HepG2 (cell line): ENCODE measurements around the gene PDE4D. TPM values are rescaled to one million over a fixed set of nuclear protein-coding genes. Genes with fewer than 3 reads are reported as not detected.

Experiments
- ATAC-seq: fragments of 200-7000 bp; cut with Tn5 transposase; 3 replicates; pipeline ENCODE4 v1.9.1; 2020; ENCODE audit warnings: mild to moderate bottlenecking, moderate library complexity
- BruUV-seq: library from RNA; stranded (reverse); fragments of 400-500 nt; replicated peaks from 2 replicates; lab custom pipeline; 2021; lab: Mats Ljungman, UMichigan
- CTCF ChIA-PET: fragments of 300-600 bp; formaldehyde crosslinking; extraction: SDS; loops from one replicate; lab custom pipeline; 2021; ENCODE audit warnings: low total read pairs, inconsistent platforms, low intra/inter-chr PET ratio; lab: Yijun Ruan, JAX
- POLR2A ChIA-PET: fragments of 350-600 bp; sonication (Branson Sonifier 250); formaldehyde crosslinking; loops from one replicate; lab custom pipeline; 2020; ENCODE audit warnings: antibody characterized with exemption, inconsistent platforms; lab: Yijun Ruan, JAX
- DNase-seq: peaks from one replicate; pipeline ENCODE4 v3.0.0-alpha.2; 2015; ENCODE audit warnings: low spot score
- FAIRE-seq: peaks from 3 replicates; lab custom pipeline; 2011; peaks lifted over from hg19 to GRCh38; lab: Jason Lieb, UNC
- H2AFZ ChIP-seq: one replicate; pipeline ENCODE4 v1.6.1; 2011; ENCODE audit warnings: low read length, inconsistent platforms
- H3K27ac ChIP-seq: fragments of 300-600 bp; 3 replicates; pipeline ENCODE4 v1.8.0; 2011; ENCODE audit warnings: mixed run types, mild to moderate bottlenecking, mixed read lengths, low read length, inconsistent platforms; ENCODE audit not compliant: insufficient read depth; ENCODE audit errors: extremely low read length
- H3K27me3 ChIP-seq, 2 experiments: fragments of 200-600 bp in 1 of 2; 2 replicates in 1 of 2; 3 replicates in 1 of 2; pipeline versions ENCODE4 v1.6.0 to v1.8.0; 2011; ENCODE audit warnings: low read length in 2 of 2, mild to moderate bottlenecking in 2 of 2, moderate library complexity in 2 of 2, inconsistent platforms in 1 of 2; ENCODE audit not compliant: insufficient read depth in 2 of 2, control insufficient read depth in 1 of 2
- H3K36me3 ChIP-seq, 2 experiments: fragments of 200-600 bp in 1 of 2; replicated peaks in 1 of 2; 2 replicates in 1 of 2; 3 replicates in 1 of 2; pipeline versions ENCODE4 v1.5.1 to v1.8.0; 2011; ENCODE audit warnings: low read length in 2 of 2, inconsistent platforms in 1 of 2; ENCODE audit not compliant: insufficient read depth in 2 of 2, control insufficient read depth in 1 of 2
- H3K4me1 ChIP-seq: 2 replicates; pipeline ENCODE4 v1.5.1; 2012; ENCODE audit warnings: low read length, inconsistent platforms; ENCODE audit not compliant: insufficient read depth
- H3K4me2 ChIP-seq: 2 replicates; pipeline ENCODE4 v1.6.0; 2011; ENCODE audit warnings: low read depth, low read length, inconsistent platforms
- H3K4me3 ChIP-seq, 3 experiments: fragments of 200-600 bp in 1 of 3; sonication (generic), shearing (Covaris generic) in 1 of 3; replicated peaks in 1 of 3; 2 replicates each; pipeline ENCODE4 v1.5.1; 2011 to 2016; ENCODE audit warnings: low read length in 3 of 3, inconsistent platforms in 2 of 3, low read depth in 2 of 3, mild to moderate bottlenecking in 2 of 3, control low read depth in 1 of 3, mixed read lengths in 1 of 3; ENCODE audit not compliant: insufficient read depth in 1 of 3
- H3K79me2 ChIP-seq: one replicate; pipeline ENCODE4 v1.6.1; 2011; ENCODE audit warnings: low read length, inconsistent platforms; ENCODE audit not compliant: insufficient read depth
- H3K9ac ChIP-seq: 2 replicates; pipeline ENCODE4 v1.6.0; 2011; ENCODE audit warnings: mild to moderate bottlenecking, low read depth, low read length, inconsistent platforms; ENCODE audit not compliant: insufficient read depth
- H3K9me3 ChIP-seq: 2 replicates; pipeline ENCODE4 v1.5.1; 2012; ENCODE audit warnings: mild to moderate bottlenecking, low read length
- H4K20me1 ChIP-seq: 2 replicates; pipeline ENCODE4 v1.6.0; 2011; ENCODE audit warnings: inconsistent platforms, mild to moderate bottlenecking, low read length, moderate library complexity; ENCODE audit not compliant: insufficient read depth
- FOXA3 ChIP-seq: IDR thresholded peaks from 2 replicates; pipeline ENCODE4 v1.6.1; 2016; ENCODE audit warnings: missing genetic modification reagents, missing compliant biosample characterization
- FOXM1 ChIP-seq: sonication (generic); formaldehyde crosslinking; IDR thresholded peaks from 2 replicates; pipeline ENCODE4 v1.5.0; 2020; ENCODE audit warnings: missing genetic modification reagents
- GABPB1 ChIP-seq: IDR thresholded peaks from 2 replicates; pipeline ENCODE4 v1.6.1; 2016; ENCODE audit warnings: mild to moderate bottlenecking, missing genetic modification reagents, moderate library complexity, missing compliant biosample characterization
- HCFC1 ChIP-seq: fragments of 150-350 bp; IDR thresholded peaks from 2 replicates; pipeline ENCODE4 v1.6.1; 2014; ENCODE audit warnings: low read depth, low read length
- IRF2 ChIP-seq: IDR thresholded peaks from 2 replicates; pipeline ENCODE4 v1.6.1; 2018; ENCODE audit warnings: missing genetic modification reagents, missing compliant biosample characterization
- MYNN ChIP-seq: sonication (generic); formaldehyde crosslinking; IDR thresholded peaks from 2 replicates; pipeline ENCODE4 v1.4.0; 2020; ENCODE audit warnings: mild to moderate bottlenecking, low read depth, missing genetic modification reagents
- PPARG ChIP-seq: conservative IDR thresholded peaks from 2 replicates; pipeline ENCODE4 v1.6.1; 2016; ENCODE audit warnings: missing biosample characterization, missing genetic modification reagents
- PTBP1 ChIP-seq: fragments of 200-400 bp; formaldehyde crosslinking; IDR thresholded peaks from 2 replicates; pipeline ENCODE4 v1.6.1; 2018; ENCODE audit warnings: low read length, low read depth; ENCODE audit not compliant: poor library complexity, severe bottlenecking
- ZBTB8A ChIP-seq: sonication (generic); formaldehyde crosslinking; IDR thresholded peaks from 2 replicates; pipeline ENCODE4 v1.4.0; 2020; ENCODE audit warnings: mild to moderate bottlenecking, low read depth, missing genetic modification reagents, borderline replicate concordance
- ZNF160 ChIP-seq: sonication (generic); formaldehyde crosslinking; IDR thresholded peaks from 2 replicates; pipeline ENCODE4 v1.8.0; 2022; ENCODE audit warnings: mild to moderate bottlenecking, inconsistent platforms, missing genetic modification reagents
- ZNF616 ChIP-seq: sonication (generic); formaldehyde crosslinking; IDR thresholded peaks from 2 replicates; pipeline ENCODE4 v1.5.0; 2020; ENCODE audit warnings: low read depth, mild to moderate bottlenecking, missing genetic modification reagents
- ZSCAN12 ChIP-seq: sonication (generic); formaldehyde crosslinking; IDR thresholded peaks from 2 replicates; pipeline ENCODE4 v1.9.0; 2021; ENCODE audit warnings: mild to moderate bottlenecking, missing genetic modification reagents
- WGBS: methylation state at CpG from one replicate; pipeline ENCODE4 v1.1.6; 2017; ENCODE audit warnings: low lambda C conversion rate; 5-methylcytosine and 5-hydroxymethylcytosine counted together
- in situ Hi-C: cut with HindIII; loops from 2 replicates; pipeline ENCODE4 v1.10.0; 2017; ENCODE audit warnings: low pct_unique_long_range_greater_than_20kb; ENCODE audit not compliant: extremely low pct_ligation_motif_present
- intact Hi-C: fragments of 100-400 bp; cut with micrococcal nuclease; formaldehyde crosslinking; loops from one replicate; pipeline ENCODE4 v1.10.0; 2022; ENCODE audit not compliant: unreplicated experiment
- polyA plus RNA-seq, 8 experiments: library from polyadenylated mRNA; depleted of rRNA in 3 of 8; stranded (reverse) in 7 of 8; unstranded in 1 of 8; fragments of >200 nt; fragmentation: Illumina TruSeq in 4 of 8; extraction: Trizol in 4 of 8; gene quantifications; 2 replicates each; pipeline versions ENCODE4 v1.2.1 to v1.2.3, GENCODE V29; 2011 to 2016; ENCODE audit warnings: low read depth in 4 of 8, missing spikeins in 1 of 8, mixed read lengths in 1 of 8; ENCODE audit not compliant: insufficient read depth in 1 of 8
- total RNA-seq, 5 experiments: library from RNA; depleted of rRNA; stranded (reverse); fragments of >200 nt; fragmentation: Illumina TruSeq; extraction: Trizol; gene quantifications; 2 replicates each; pipeline ENCODE4 v1.2.3, GENCODE V29; 2016; ENCODE audit warnings: low read depth in 1 of 5
- TF ChIP-seq, protein P1 (sequence below): sonication (generic); formaldehyde crosslinking; IDR thresholded peaks from 2 replicates; pipeline ENCODE4 v1.5.0; 2020; ENCODE audit warnings: missing genetic modification reagents
- TF ChIP-seq, protein P2 (sequence below): sonication (generic); formaldehyde crosslinking; conservative IDR thresholded peaks from 2 replicates; pipeline ENCODE4 v1.4.0; 2020; ENCODE audit warnings: missing genetic modification reagents
- TF ChIP-seq, protein P3 (sequence below): sonication (generic); formaldehyde crosslinking; IDR thresholded peaks from 2 replicates; pipeline ENCODE4 v1.4.0; 2020; ENCODE audit warnings: missing genetic modification reagents

PDE4D gene
- total and polyA plus RNA-seq, 2 of the 13 experiments (the other 11 are each of a cell fraction or from before 2014, with no cell fraction given) = 7.0 to 12.2 TPM

DNA sequence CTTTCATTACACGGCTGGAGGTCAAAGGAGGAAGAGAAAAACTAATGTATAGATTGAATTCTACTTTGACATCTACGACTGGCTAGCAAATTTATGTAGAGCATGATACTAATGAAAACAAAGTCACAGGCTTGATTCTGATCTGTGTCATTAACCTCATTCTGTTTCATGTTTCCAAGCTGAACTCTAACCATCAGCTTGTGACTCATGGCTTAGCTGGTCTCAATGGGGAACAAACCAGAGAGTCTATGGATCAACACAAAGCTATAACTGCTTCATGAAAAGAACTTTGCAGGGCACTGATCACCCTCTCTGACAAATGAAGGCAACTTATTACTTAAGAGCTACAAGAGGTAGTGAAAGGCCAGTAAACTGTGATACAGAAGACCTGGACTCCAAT is 23.6 kb upstream of the PDE4D start:
- H3K9ac ChIP-seq = no peak overlapping the region
- H3K79me2 ChIP-seq = no peaks in the 10 kb centered on the region
- no peak for DNase-seq
- in situ Hi-C loops (no loop called here), intact Hi-C loops (no loop called here)
- FAIRE-seq = no peak
- no TSS peak for BruUV-seq
- no CpG with 5 or more reads among the region's 2 CpGs for whole genome bisulfite sequencing
- POLR2A ChIA-PET = no interaction called here
- no peaks in the 10 kb centered on the region for H3K27me3 ChIP-seq
- ATAC-seq = no peak
- no peaks in the 10 kb centered on the region for H4K20me1 ChIP-seq
- H3K4me2 ChIP-seq = no peak overlapping the region
- no peaks in the 10 kb centered on the region for H3K4me1 ChIP-seq
- TF ChIP-seq FOXM1 (no peak), ZNF160 (CRISPR knock-in tag) (no peak), ZBTB8A (CRISPR knock-in tag) (no peak), GABPB1 (CRISPR knock-in tag) (no peak), HCFC1 (no peak), IRF2 (CRISPR knock-in tag) (no peak), PTBP1 (no peak), PPARG (CRISPR knock-in tag) (no peak), ZNF616 (no peak), MYNN (CRISPR knock-in tag) (no peak), FOXA3 (CRISPR knock-in tag) (no peak), ZSCAN12 (CRISPR knock-in tag) (no peak)
- TF ChIP-seq, protein P1, sequence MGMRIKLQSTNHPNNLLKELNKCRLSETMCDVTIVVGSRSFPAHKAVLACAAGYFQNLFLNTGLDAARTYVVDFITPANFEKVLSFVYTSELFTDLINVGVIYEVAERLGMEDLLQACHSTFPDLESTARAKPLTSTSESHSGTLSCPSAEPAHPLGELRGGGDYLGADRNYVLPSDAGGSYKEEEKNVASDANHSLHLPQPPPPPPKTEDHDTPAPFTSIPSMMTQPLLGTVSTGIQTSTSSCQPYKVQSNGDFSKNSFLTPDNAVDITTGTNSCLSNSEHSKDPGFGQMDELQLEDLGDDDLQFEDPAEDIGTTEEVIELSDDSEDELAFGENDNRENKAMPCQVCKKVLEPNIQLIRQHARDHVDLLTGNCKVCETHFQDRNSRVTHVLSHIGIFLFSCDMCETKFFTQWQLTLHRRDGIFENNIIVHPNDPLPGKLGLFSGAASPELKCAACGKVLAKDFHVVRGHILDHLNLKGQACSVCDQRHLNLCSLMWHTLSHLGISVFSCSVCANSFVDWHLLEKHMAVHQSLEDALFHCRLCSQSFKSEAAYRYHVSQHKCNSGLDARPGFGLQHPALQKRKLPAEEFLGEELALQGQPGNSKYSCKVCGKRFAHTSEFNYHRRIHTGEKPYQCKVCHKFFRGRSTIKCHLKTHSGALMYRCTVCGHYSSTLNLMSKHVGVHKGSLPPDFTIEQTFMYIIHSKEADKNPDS (CRISPR knock-in tag) = no peak
- TF ChIP-seq, protein P2, sequence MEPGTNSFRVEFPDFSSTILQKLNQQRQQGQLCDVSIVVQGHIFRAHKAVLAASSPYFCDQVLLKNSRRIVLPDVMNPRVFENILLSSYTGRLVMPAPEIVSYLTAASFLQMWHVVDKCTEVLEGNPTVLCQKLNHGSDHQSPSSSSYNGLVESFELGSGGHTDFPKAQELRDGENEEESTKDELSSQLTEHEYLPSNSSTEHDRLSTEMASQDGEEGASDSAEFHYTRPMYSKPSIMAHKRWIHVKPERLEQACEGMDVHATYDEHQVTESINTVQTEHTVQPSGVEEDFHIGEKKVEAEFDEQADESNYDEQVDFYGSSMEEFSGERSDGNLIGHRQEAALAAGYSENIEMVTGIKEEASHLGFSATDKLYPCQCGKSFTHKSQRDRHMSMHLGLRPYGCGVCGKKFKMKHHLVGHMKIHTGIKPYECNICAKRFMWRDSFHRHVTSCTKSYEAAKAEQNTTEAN (CRISPR knock-in tag) = no peak
- TF ChIP-seq, protein P3, sequence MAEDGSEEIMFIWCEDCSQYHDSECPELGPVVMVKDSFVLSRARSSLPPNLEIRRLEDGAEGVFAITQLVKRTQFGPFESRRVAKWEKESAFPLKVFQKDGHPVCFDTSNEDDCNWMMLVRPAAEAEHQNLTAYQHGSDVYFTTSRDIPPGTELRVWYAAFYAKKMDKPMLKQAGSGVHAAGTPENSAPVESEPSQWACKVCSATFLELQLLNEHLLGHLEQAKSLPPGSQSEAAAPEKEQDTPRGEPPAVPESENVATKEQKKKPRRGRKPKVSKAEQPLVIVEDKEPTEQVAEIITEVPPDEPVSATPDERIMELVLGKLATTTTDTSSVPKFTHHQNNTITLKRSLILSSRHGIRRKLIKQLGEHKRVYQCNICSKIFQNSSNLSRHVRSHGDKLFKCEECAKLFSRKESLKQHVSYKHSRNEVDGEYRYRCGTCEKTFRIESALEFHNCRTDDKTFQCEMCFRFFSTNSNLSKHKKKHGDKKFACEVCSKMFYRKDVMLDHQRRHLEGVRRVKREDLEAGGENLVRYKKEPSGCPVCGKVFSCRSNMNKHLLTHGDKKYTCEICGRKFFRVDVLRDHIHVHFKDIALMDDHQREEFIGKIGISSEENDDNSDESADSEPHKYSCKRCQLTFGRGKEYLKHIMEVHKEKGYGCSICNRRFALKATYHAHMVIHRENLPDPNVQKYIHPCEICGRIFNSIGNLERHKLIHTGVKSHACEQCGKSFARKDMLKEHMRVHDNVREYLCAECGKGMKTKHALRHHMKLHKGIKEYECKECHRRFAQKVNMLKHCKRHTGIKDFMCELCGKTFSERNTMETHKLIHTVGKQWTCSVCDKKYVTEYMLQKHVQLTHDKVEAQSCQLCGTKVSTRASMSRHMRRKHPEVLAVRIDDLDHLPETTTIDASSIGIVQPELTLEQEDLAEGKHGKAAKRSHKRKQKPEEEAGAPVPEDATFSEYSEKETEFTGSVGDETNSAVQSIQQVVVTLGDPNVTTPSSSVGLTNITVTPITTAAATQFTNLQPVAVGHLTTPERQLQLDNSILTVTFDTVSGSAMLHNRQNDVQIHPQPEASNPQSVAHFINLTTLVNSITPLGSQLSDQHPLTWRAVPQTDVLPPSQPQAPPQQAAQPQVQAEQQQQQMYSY (CRISPR knock-in tag) = no peak
- H3K9me3 ChIP-seq = no peaks in the 10 kb centered on the region
- CTCF ChIA-PET = no interaction called here
- H3K36me3 ChIP-seq = no peaks in the 10 kb centered on the region
- H3K27ac ChIP-seq = no peak overlapping the region
- H3K4me3 ChIP-seq = no peak overlapping the region
- H2AFZ ChIP-seq = no peak overlapping the region
